OCI-LY1 (cell line): ENCODE measurements around the gene DNAJC15.

ENCODE experiments used
- H2AFZ ChIP-seq: fragments of 200-600 bp; sonication (generic), shearing (Covaris generic); 2 replicates; pipeline ENCODE4 v1.6.0; 2014; ENCODE audit warnings: antibody characterized with exemption, mild to moderate bottlenecking, low read length
- H3F3A ChIP-seq: fragments of 200-600 bp; sonication (generic), shearing (Covaris generic); 2 replicates; pipeline ENCODE4 v1.6.0; 2014; ENCODE audit warnings: mild to moderate bottlenecking, antibody characterized with exemption, low read length, moderate library complexity; ENCODE audit not compliant: insufficient read depth
- H3K27ac ChIP-seq: fragments of 200-600 bp; sonication (generic); 2 replicates; pipeline ENCODE4 v1.5.1; 2014; ENCODE audit warnings: low read length, mixed run types, mild to moderate bottlenecking, low read depth; ENCODE audit not compliant: poor library complexity, severe bottlenecking
- H3K27me3 ChIP-seq: fragments of 200-600 bp; sonication (generic); 2 replicates; pipeline ENCODE4 v1.6.0; 2014; ENCODE audit warnings: antibody characterized with exemption, mild to moderate bottlenecking, low read length, moderate library complexity; ENCODE audit not compliant: insufficient read depth
- H3K36me3 ChIP-seq: fragments of 200-600 bp; sonication (generic); 2 replicates; pipeline ENCODE4 v1.6.1; 2014; ENCODE audit warnings: mild to moderate bottlenecking, antibody characterized with exemption, low read length, moderate library complexity, mixed read lengths; ENCODE audit not compliant: insufficient read depth
- H3K4me1 ChIP-seq: fragments of 200-600 bp; sonication (generic); 2 replicates; pipeline ENCODE4 v1.5.1; 2014; ENCODE audit warnings: mild to moderate bottlenecking, low read length, moderate library complexity; ENCODE audit not compliant: insufficient read depth, severe bottlenecking
- H3K4me2 ChIP-seq: fragments of 200-600 bp; sonication (generic), shearing (Covaris generic); 2 replicates; pipeline ENCODE4 v1.6.1; 2014; ENCODE audit warnings: low read length
- H3K4me3 ChIP-seq: fragments of 200-600 bp; sonication (generic); 2 replicates; pipeline ENCODE4 v1.5.1; 2014; ENCODE audit warnings: low read length, low read depth, mild to moderate bottlenecking, mixed read lengths; ENCODE audit not compliant: poor library complexity, severe bottlenecking
- H3K79me2 ChIP-seq: fragments of 200-600 bp; shearing (Covaris generic); 2 replicates; pipeline ENCODE4 v1.6.1; 2016; ENCODE audit warnings: mixed run types, low read length, mixed read lengths; ENCODE audit not compliant: insufficient read depth
- H3K9ac ChIP-seq: fragments of 200-600 bp; sonication (generic), shearing (Covaris generic); 2 replicates; pipeline ENCODE4 v1.6.1; 2014; ENCODE audit warnings: mild to moderate bottlenecking, low read length, mixed read lengths
- H3K9me2 ChIP-seq: fragments of 200-600 bp; sonication (generic), shearing (Covaris generic); 2 replicates; pipeline ENCODE4 v1.6.1; 2014; ENCODE audit warnings: low read depth, mild to moderate bottlenecking, low read length, mixed read lengths
- H3K9me3 ChIP-seq: fragments of 200-600 bp; shearing (Covaris generic); 2 replicates; pipeline ENCODE4 v1.6.1; 2014; ENCODE audit warnings: low read length, mixed read lengths
- H4K20me1 ChIP-seq: fragments of 200-600 bp; sonication (generic), shearing (Covaris generic); 2 replicates; pipeline ENCODE4 v1.6.0; 2016; ENCODE audit warnings: mild to moderate bottlenecking, low read length; ENCODE audit not compliant: insufficient read depth
- CTCF ChIP-seq: fragments of 200-600 bp; sonication (generic), shearing (Covaris generic); IDR thresholded peaks from 2 replicates; pipeline ENCODE4 v1.5.1; 2017; ENCODE audit warnings: mild to moderate bottlenecking, antibody characterized with exemption, low read length, moderate library complexity, mixed read lengths
- EZH2 ChIP-seq: fragments of 200-600 bp; sonication (generic), shearing (Covaris generic); IDR thresholded peaks from 2 replicates; pipeline ENCODE4 v1.8.0; 2017; ENCODE audit warnings: borderline replicate concordance, mixed run types, mild to moderate bottlenecking, antibody characterized with exemption, low read length, moderate library complexity, mixed read lengths

DNAJC15 gene

GRCh38 chr13:43002021-43002420 is 21.4 kb upstream of the DNAJC15 start:
- Histone ChIP-seq H3K9me3 (no peaks in the 10 kb centered on the region), H3K9ac (no peak overlapping the region), H3K27ac (no peak overlapping the region), H4K20me1 (no peaks in the 10 kb centered on the region), H3K79me2 (no peaks in the 10 kb centered on the region), H3K9me2 (no peaks in the 10 kb centered on the region), H2AFZ (no peak overlapping the region), H3K27me3 (no peaks in the 10 kb centered on the region), H3F3A (no peaks in the 10 kb centered on the region), H3K4me2 (no peak overlapping the region), H3K36me3 (no peaks in the 10 kb centered on the region), H3K4me3 (no peak overlapping the region), H3K4me1 (no peaks in the 10 kb centered on the region)
- TF ChIP-seq CTCF (no peak), EZH2 (no peak)

- Histone ChIP-seq H4K20me1 (no peaks in the 10 kb centered on the region), H3K9me3 (no peaks in the 10 kb centered on the region), H2AFZ (no peak overlapping the region), H3K9me2 (no peaks in the 10 kb centered on the region), H3K27ac (no peak overlapping the region), H3F3A (no peaks in the 10 kb centered on the region), H3K27me3 (no peaks in the 10 kb centered on the region), H3K36me3 (no peaks in the 10 kb centered on the region), H3K4me3 (no peak overlapping the region), H3K9ac (no peak overlapping the region), H3K4me2 (no peak overlapping the region), H3K4me1 (no peaks in the 10 kb centered on the region), H3K79me2 (no peaks in the 10 kb centered on the region)
- TF ChIP-seq CTCF (no peak), EZH2 (no peak)
These were observed 20.4 kb upstream of the DNAJC15 start for GRCh38 chr13:43003010-43003409.

GRCh38 chr13:43003729-43004128 is 19.7 kb upstream of the DNAJC15 start:
- H3K9ac ChIP-seq: no peak overlapping the region
- no peaks in the 10 kb centered on the region for H3K27me3 ChIP-seq
- no peak overlapping the region for H3K4me3 ChIP-seq
- H3K9me2 ChIP-seq: no peaks in the 10 kb centered on the region
- no peaks in the 10 kb centered on the region for H4K20me1 ChIP-seq
- H3K36me3 ChIP-seq: no peaks in the 10 kb centered on the region
- TF ChIP-seq EZH2 (no peak), CTCF (no peak)
- no peaks in the 10 kb centered on the region for H3F3A ChIP-seq
- no peak overlapping the region for H2AFZ ChIP-seq
- no peaks in the 10 kb centered on the region for H3K4me1 ChIP-seq
- no peak overlapping the region for H3K27ac ChIP-seq
- no peaks in the 10 kb centered on the region for H3K9me3 ChIP-seq
- H3K4me2 ChIP-seq: no peak overlapping the region
- no peaks in the 10 kb centered on the region for H3K79me2 ChIP-seq
